GM23248 (cell line): ENCODE data around the gene AKT2. TPM values are rescaled to one million over a fixed set of nuclear protein-coding genes. Genes with fewer than 3 reads are reported as not detected.
"Not testable (repeated sequence)": the region's sequence is repeated elsewhere in the genome, so short reads cannot be mapped to it uniquely, and the experiment has no call there.

Experiments
- DNase-seq: peaks from one replicate; pipeline ENCODE4 v3.0.0-alpha.2; 2015
- H2AFZ ChIP-seq: fragments of 200-600 bp; sonication (generic); 2 replicates; pipeline ENCODE4 v1.6.1; 2016; ENCODE audit warnings: antibody characterized with exemption
- H3F3A ChIP-seq: fragments of 200-600 bp; sonication (generic); 2 replicates; pipeline ENCODE4 v1.6.1; 2016; ENCODE audit warnings: mild to moderate bottlenecking, antibody characterized with exemption, mixed run types; ENCODE audit not compliant: insufficient read depth
- H3K27ac ChIP-seq: fragments of 200-600 bp; sonication (generic); 2 replicates; pipeline ENCODE4 v1.5.1; 2016; ENCODE audit warnings: mild to moderate bottlenecking
- H3K27me3 ChIP-seq: fragments of 200-600 bp; sonication (generic); replicated peaks from 2 replicates; pipeline ENCODE4 v1.6.1; 2016; ENCODE audit warnings: mild to moderate bottlenecking; ENCODE audit not compliant: insufficient read depth
- H3K36me3 ChIP-seq: fragments of 200-600 bp; sonication (generic); 2 replicates; pipeline ENCODE4 v1.6.1; 2016; ENCODE audit warnings: low read depth, mild to moderate bottlenecking
- H3K4me1 ChIP-seq: fragments of 200-600 bp; sonication (generic); 2 replicates; pipeline ENCODE4 v1.6.1; 2016; ENCODE audit warnings: mild to moderate bottlenecking; ENCODE audit not compliant: insufficient read depth
- H3K4me2 ChIP-seq: fragments of 200-600 bp; sonication (generic); one replicate; pipeline ENCODE4 v1.6.1; 2016; ENCODE audit warnings: mild to moderate bottlenecking; ENCODE audit not compliant: unreplicated experiment
- H3K4me3 ChIP-seq: fragments of 200-600 bp; sonication (generic); 2 replicates; pipeline ENCODE4 v1.5.1; 2016; ENCODE audit warnings: mild to moderate bottlenecking
- H3K79me2 ChIP-seq: fragments of 200-600 bp; sonication (generic); 2 replicates; pipeline ENCODE4 v1.6.1; 2016; ENCODE audit warnings: mild to moderate bottlenecking; ENCODE audit not compliant: insufficient read depth
- H3K9ac ChIP-seq: fragments of 200-600 bp; sonication (generic); 2 replicates; pipeline ENCODE4 v1.6.1; 2016; ENCODE audit warnings: mild to moderate bottlenecking
- H3K9me2 ChIP-seq: fragments of 200-600 bp; sonication (generic); 2 replicates; pipeline ENCODE4 v1.6.1; 2016; ENCODE audit warnings: mixed run types, mild to moderate bottlenecking, moderate library complexity; ENCODE audit not compliant: insufficient read depth
- H3K9me3 ChIP-seq: fragments of 200-600 bp; sonication (generic); one replicate; pipeline ENCODE4 v1.6.1; 2017; ENCODE audit warnings: low read depth
- H4K20me1 ChIP-seq: fragments of 200-600 bp; sonication (generic); 2 replicates; pipeline ENCODE4 v1.6.0; 2016; ENCODE audit not compliant: insufficient read depth
- EZH2 ChIP-seq: fragments of 200-600 bp; sonication (generic); IDR thresholded peaks from 2 replicates; pipeline ENCODE4 v1.6.1; 2018; ENCODE audit warnings: antibody characterized with exemption, mild to moderate bottlenecking; ENCODE audit not compliant: insufficient read depth, poor library complexity, severe bottlenecking
- EZH2phosphoT487 ChIP-seq: fragments of 200-600 bp; sonication (generic); IDR thresholded peaks from 2 replicates; pipeline ENCODE4 v1.6.1; 2018; ENCODE audit warnings: antibody characterized with exemption, moderate library complexity, mild to moderate bottlenecking, low read depth; ENCODE audit not compliant: insufficient read depth
- WGBS, 2 experiments: methylation state at CpG; one replicate each; pipeline ENCODE4 v1.1.6; 2015 to 2017; ENCODE audit warnings: low lambda C conversion rate in 2 of 2, low coverage in 1 of 2; ENCODE audit errors: missing lambda C conversion rate in 2 of 2; 5-methylcytosine and 5-hydroxymethylcytosine counted together
- in situ Hi-C: fragments of 300-500 bp; cut with MboI; formaldehyde crosslinking; loops from 2 replicates; pipeline ENCODE4 v1.15.0; 2020
- polyA plus RNA-seq: library from polyadenylated mRNA; unstranded; fragments of >200 nt; fragmentation: Nextera tagmentation; extraction: Ambion mirVana; gene quantifications from 2 replicates; pipeline ENCODE4 v1.2.1, GENCODE V29; 2016
- total RNA-seq: library from RNA; depleted of rRNA; stranded (reverse); fragments of >200 nt; shearing (Covaris generic); gene quantifications from 2 replicates; pipeline ENCODE4 v1.2.3, GENCODE V29; 2014

The AKT2 gene
- total and polyA plus RNA-seq, 2 experiments from 2014 or later = 41.5 to 123 TPM

DNA sequence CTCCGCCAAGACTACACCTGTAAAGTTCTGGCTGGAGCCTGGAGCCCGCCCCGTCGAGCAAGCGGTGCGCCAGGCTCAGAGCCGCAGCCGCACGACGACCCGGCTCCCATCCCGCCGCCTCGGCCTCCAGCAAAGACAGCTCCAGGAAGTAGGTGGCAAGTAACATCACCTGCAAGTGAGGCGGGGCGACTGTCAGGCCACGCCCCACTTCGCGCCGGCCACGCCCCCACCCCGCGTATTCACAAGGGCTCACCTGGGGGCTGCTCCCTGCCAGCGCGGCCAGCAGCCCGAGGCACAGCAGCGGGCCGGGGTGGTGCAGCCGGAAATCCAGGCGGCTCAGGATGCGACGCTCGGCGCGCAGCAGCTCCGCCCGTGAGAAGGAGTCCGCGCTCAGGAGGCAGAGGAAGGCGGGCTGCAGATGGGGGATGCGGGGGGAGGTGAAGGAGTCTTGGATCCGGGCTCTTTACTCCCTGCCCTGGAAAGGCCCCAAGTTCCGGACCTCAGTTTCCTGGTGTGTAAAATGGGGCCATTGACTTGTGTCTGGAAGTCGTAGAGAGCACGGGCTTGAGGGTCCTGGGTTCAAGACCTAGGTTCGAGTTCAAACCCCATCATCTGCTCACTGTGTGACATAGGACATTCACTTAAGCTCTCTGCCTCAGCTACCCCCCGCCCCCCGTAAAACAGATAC lies 61.9 kb downstream of the AKT2 start:
- TF ChIP-seq EZH2phosphoT487 (no peak), EZH2 (no peak)
- in situ Hi-C loops = loop anchor here (5.0 kb wide), 1 partner anchor 81 kb away; no protein-coding TSS in a partner anchor
- Histone ChIP-seq H3K4me2 (no peak overlapping the region), H3K36me3 (no peaks in the 10 kb centered on the region), H3K27me3 (no peaks in the 10 kb centered on the region), H2AFZ (no peak overlapping the region), H3F3A (peaks cover 11% of the 10 kb centered on the region; the same call in 1 of the 2 replicates), H3K4me1 (0 out of 2 replicates have a peak, but pooled peaks cover 8% of the 10 kb centered on the region), H3K9me2 (no peaks in the 10 kb centered on the region), H4K20me1 (no peaks in the 10 kb centered on the region), H3K27ac (no peak overlapping the region), H3K4me3 (no peak overlapping the region), H3K9ac (no peak overlapping the region), H3K79me2 (no peaks in the 10 kb centered on the region), H3K9me3 (no peaks in the 10 kb centered on the region)
- WGBS, 2 experiments = 30 to 40% methylated on average over 31 to 48 of the region's 48 CpGs
- DNase-seq = no peak

- peak; percentile 91 for DNase-seq
- H3K27ac ChIP-seq = no peak overlapping the region
- H3F3A ChIP-seq = peaks cover 11% of the 10 kb centered on the region; the same call in 1 of the 2 replicates
- H3K9me3 ChIP-seq = no peaks in the 10 kb centered on the region
- WGBS, 2 experiments = 50 to 53% methylated on average over 41 of the region's 41 CpGs
- no peaks in the 10 kb centered on the region for H3K9me2 ChIP-seq
- H3K79me2 ChIP-seq = no peaks in the 10 kb centered on the region
- H3K4me1 ChIP-seq = 0 out of 2 replicates have a peak, but pooled peaks cover 8% of the 10 kb centered on the region
- no peaks in the 10 kb centered on the region for H4K20me1 ChIP-seq
- no peak for TF ChIP-seq EZH2phosphoT487
- TF ChIP-seq EZH2 = no peak
- H3K4me2 ChIP-seq = no peak overlapping the region
- in situ Hi-C loops = loop anchor here (5.0 kb wide), 1 partner anchor 80 kb away; no protein-coding TSS in a partner anchor
- peak overlapping the region; percentile 42; the same call in 1 of the 2 replicates for H2AFZ ChIP-seq
- no peaks in the 10 kb centered on the region for H3K36me3 ChIP-seq
- peaks cover 6% of the 10 kb centered on the region; the same call in 1 of the 2 replicates for H3K27me3 ChIP-seq
- no peak overlapping the region for H3K4me3 ChIP-seq
- no peak overlapping the region for H3K9ac ChIP-seq
These were observed 63.1 kb downstream of the AKT2 start for GRCh38 chr19:40221858-40222619.

DNA sequence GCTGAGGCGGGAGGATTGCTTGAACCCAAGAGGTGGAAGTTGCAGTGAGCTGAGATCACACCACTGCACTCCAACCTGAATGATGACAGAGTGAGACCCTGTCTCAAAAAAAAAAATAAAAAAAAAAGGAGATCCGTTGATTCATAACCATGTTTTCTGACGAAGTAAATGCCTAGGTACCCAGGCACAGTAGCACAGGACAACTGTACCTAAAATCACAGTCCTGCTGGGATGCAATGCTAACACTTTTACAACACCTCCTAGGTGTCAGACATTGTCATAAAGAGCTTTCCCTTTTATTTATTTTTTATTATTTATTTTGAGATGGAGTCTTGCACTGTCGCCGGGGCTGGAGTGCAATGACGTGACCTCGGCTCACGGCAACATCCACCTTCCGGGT lies 64.5 kb downstream of the AKT2 start:
- H3K36me3 ChIP-seq = no peaks in the 10 kb centered on the region
- in situ Hi-C loops = loop anchor here (5.0 kb wide), 1 partner anchor 78 kb away; no protein-coding TSS in a partner anchor

GRCh38 chr19:40219721-40220276 lies 65.3 kb downstream of the AKT2 start:
- peak overlapping the region; percentile 68 for H3K4me3 ChIP-seq
- H3K4me1 ChIP-seq = 0 out of 2 replicates have a peak, but pooled peaks cover 8% of the 10 kb centered on the region
- no peaks in the 10 kb centered on the region for H4K20me1 ChIP-seq
- H3F3A ChIP-seq = peaks cover 11% of the 10 kb centered on the region; the same call in 1 of the 2 replicates
- no peaks in the 10 kb centered on the region for H3K79me2 ChIP-seq
- H3K4me2 ChIP-seq = peak overlapping the region; percentile 71
- no peaks in the 10 kb centered on the region for H3K9me3 ChIP-seq
- in situ Hi-C loops = loop anchor here (5.0 kb wide), 1 partner anchor 77 kb away; no protein-coding TSS in a partner anchor
- no peak for TF ChIP-seq EZH2phosphoT487
- TF ChIP-seq EZH2 = no peak
- H3K27me3 ChIP-seq = peaks cover 20% of the 10 kb centered on the region
- no peak overlapping the region for H3K27ac ChIP-seq
- no peaks in the 10 kb centered on the region for H3K36me3 ChIP-seq
- peak overlapping the region; percentile 56 for H2AFZ ChIP-seq
- no peaks in the 10 kb centered on the region for H3K9me2 ChIP-seq
- DNase-seq = peak; percentile 90
- H3K9ac ChIP-seq = no peak overlapping the region
- 8 to 11% methylated on average over 8 of the region's 8 CpGs for WGBS, 2 experiments

More for the DNA sequence above, 64.5 kb downstream of the AKT2 start:
- H3K4me1 ChIP-seq = 0 out of 2 replicates have a peak, but pooled peaks cover 8% of the 10 kb centered on the region
- no peak overlapping the region for H3K27ac ChIP-seq
- H3K79me2 ChIP-seq = no peaks in the 10 kb centered on the region
- H3K4me3 ChIP-seq = no peak overlapping the region
- no peaks in the 10 kb centered on the region for H3K9me2 ChIP-seq
- WGBS, 2 experiments = 85 to 86% methylated on average over 9 of the region's 9 CpGs
- no peaks in the 10 kb centered on the region for H4K20me1 ChIP-seq
- H3K27me3 ChIP-seq = peaks cover 19% of the 10 kb centered on the region
- H3F3A ChIP-seq = peaks cover 11% of the 10 kb centered on the region; the same call in 1 of the 2 replicates
- no peak for TF ChIP-seq EZH2
- TF ChIP-seq EZH2phosphoT487 = no peak
- no peak for DNase-seq
- H2AFZ ChIP-seq = no peak overlapping the region
- H3K9ac ChIP-seq = no peak overlapping the region
- H3K9me3 ChIP-seq = no peaks in the 10 kb centered on the region
- no peak overlapping the region for H3K4me2 ChIP-seq

DNA sequence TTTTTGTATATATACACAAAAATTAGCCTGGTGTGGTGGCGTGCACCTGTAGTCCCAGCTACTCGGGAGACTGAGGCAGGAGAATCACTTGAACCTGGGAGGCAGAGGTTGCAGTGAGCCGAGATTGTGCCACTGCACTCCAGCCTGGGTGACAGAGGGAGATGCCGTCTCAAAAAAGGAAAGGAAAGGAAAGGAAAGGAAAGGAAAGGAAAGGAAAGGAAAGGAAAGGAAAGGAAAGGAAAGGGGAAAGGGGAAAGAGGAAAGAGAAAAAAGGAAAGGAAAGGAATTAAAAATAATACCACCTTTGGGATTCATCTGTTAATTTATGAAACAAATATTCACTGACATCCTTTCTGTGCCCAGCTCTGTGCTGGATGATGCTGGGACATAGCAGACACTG lies 66.1 kb downstream of the AKT2 start:
- WGBS, 2 experiments = 84 to 86% methylated on average over 4 of the region's 4 CpGs
- H3K9me2 ChIP-seq, H2AFZ ChIP-seq, in situ Hi-C loops, H3K4me1 ChIP-seq, H3K36me3 ChIP-seq, H3K9ac ChIP-seq, H3K4me3 ChIP-seq, DNase-seq, H3K4me2 ChIP-seq, H3K79me2 ChIP-seq, H4K20me1 ChIP-seq, H3K27ac ChIP-seq, H3K9me3 ChIP-seq: not testable (repeated sequence)
- Histone ChIP-seq H3K27me3 (peaks cover 20% of the 10 kb centered on the region), H3F3A (peaks cover 11% of the 10 kb centered on the region; the same call in 1 of the 2 replicates)
